H9 (cell line): ENCODE results near the gene SYDE1. TPM values are rescaled to one million over a fixed set of nuclear protein-coding genes. Genes with fewer than 3 reads are reported as not detected.

Experiments used
- DNase-seq: peaks from one replicate; pipeline ENCODE4 v3.0.0-alpha.2; 2017
- H2AFZ ChIP-seq: one replicate; pipeline ENCODE4 v1.6.1; 2013; ENCODE audit warnings: mild to moderate bottlenecking, low read length, control low read depth, moderate library complexity
- H2AK5ac ChIP-seq: 2 replicates; pipeline ENCODE4 v1.6.1; 2013; ENCODE audit warnings: low read length, control low read depth, mixed read lengths; ENCODE audit not compliant: insufficient read length
- H2BK120ac ChIP-seq: one replicate; pipeline ENCODE4 v1.6.1; 2013; ENCODE audit warnings: low read depth, mild to moderate bottlenecking, low read length, control low read depth, inconsistent platforms; ENCODE audit not compliant: poor library complexity, severe bottlenecking
- H2BK12ac ChIP-seq: 2 replicates; pipeline ENCODE4 v1.6.1; 2013; ENCODE audit warnings: low read length, control low read depth, mixed read lengths, low read depth; ENCODE audit not compliant: insufficient read length
- H2BK15ac ChIP-seq: 2 replicates; pipeline ENCODE4 v1.6.1; 2013; ENCODE audit warnings: low read depth, low read length, control low read depth
- H2BK20ac ChIP-seq: one replicate; pipeline ENCODE4 v1.6.1; 2013; ENCODE audit warnings: low read depth, mild to moderate bottlenecking, low read length, control low read depth, inconsistent platforms; ENCODE audit not compliant: poor library complexity, severe bottlenecking
- H2BK5ac ChIP-seq: 2 replicates; pipeline ENCODE4 v1.6.1; 2013; ENCODE audit warnings: low read length, control low read depth, mixed read lengths; ENCODE audit not compliant: insufficient read length
- H3K14ac ChIP-seq: 2 replicates; pipeline ENCODE4 v1.6.1; 2013; ENCODE audit warnings: low read length, control low read depth; ENCODE audit not compliant: insufficient read depth
- H3K18ac ChIP-seq: 2 replicates; pipeline ENCODE4 v1.6.1; 2013; ENCODE audit warnings: low read depth, mild to moderate bottlenecking, mixed read lengths, low read length, control low read depth; ENCODE audit not compliant: insufficient read length
- H3K23ac ChIP-seq: 2 replicates; pipeline ENCODE4 v1.6.1; 2013; ENCODE audit warnings: low read length, control low read depth, mixed read lengths, low read depth; ENCODE audit not compliant: insufficient read length
- H3K23me2 ChIP-seq: 2 replicates; pipeline ENCODE4 v1.6.1; 2013; ENCODE audit warnings: low read depth, mild to moderate bottlenecking, mixed read lengths, low read length, control low read depth; ENCODE audit not compliant: insufficient read length, poor library complexity, severe bottlenecking
- H3K27ac ChIP-seq: 2 replicates; pipeline ENCODE4 v1.5.1; 2013; ENCODE audit warnings: low read length, control low read depth, mixed read lengths, low read depth; ENCODE audit not compliant: insufficient read length
- H3K27me3 ChIP-seq: 2 replicates; pipeline ENCODE4 v1.6.1; 2013; ENCODE audit warnings: low read length, control low read depth, inconsistent platforms; ENCODE audit not compliant: insufficient read depth
- H3K4ac ChIP-seq: 2 replicates; pipeline ENCODE4 v1.6.1; 2013; ENCODE audit warnings: low read depth, mild to moderate bottlenecking, control low read depth, inconsistent platforms, low read length, moderate library complexity
- H3K4me1 ChIP-seq: 2 replicates; pipeline ENCODE4 v1.6.1; 2013; ENCODE audit warnings: low read length, control low read depth, inconsistent platforms; ENCODE audit not compliant: insufficient read depth
- H3K4me2 ChIP-seq: 2 replicates; pipeline ENCODE4 v1.6.1; 2013; ENCODE audit warnings: low read length, control low read depth, mixed read lengths; ENCODE audit not compliant: insufficient read length, insufficient read depth
- H3K56ac ChIP-seq: 2 replicates; pipeline ENCODE4 v1.6.1; 2013; ENCODE audit warnings: low read depth, mild to moderate bottlenecking, mixed read lengths, low read length, control low read depth; ENCODE audit not compliant: insufficient read length
- H3K79me1 ChIP-seq: 2 replicates; pipeline ENCODE4 v1.6.1; 2013; ENCODE audit warnings: low read depth, mild to moderate bottlenecking, moderate library complexity, low read length, control low read depth, inconsistent platforms; ENCODE audit not compliant: insufficient read depth, poor library complexity, severe bottlenecking
- H3K79me2 ChIP-seq: 2 replicates; pipeline ENCODE4 v1.6.1; 2013; ENCODE audit warnings: low read length, control low read depth, inconsistent platforms; ENCODE audit not compliant: insufficient read depth
- H3K9ac ChIP-seq: 2 replicates; pipeline ENCODE4 v1.6.1; 2013; ENCODE audit warnings: low read length, control low read depth, mixed read lengths; ENCODE audit not compliant: insufficient read length; ENCODE audit errors: extremely low read depth
- H3K9me3 ChIP-seq: one replicate; pipeline ENCODE4 v1.6.1; 2013; ENCODE audit warnings: low read depth, low read length, inconsistent platforms; ENCODE audit not compliant: control insufficient read depth
- H3T11ph ChIP-seq: one replicate; pipeline ENCODE4 v1.6.1; 2013; ENCODE audit warnings: mild to moderate bottlenecking, low read length, control low read depth, inconsistent platforms
- H4K20me1 ChIP-seq: one replicate; pipeline ENCODE4 v1.6.1; 2013; ENCODE audit not compliant: control insufficient read depth, insufficient read length, insufficient read depth
- H4K5ac ChIP-seq: 2 replicates; pipeline ENCODE4 v1.6.1; 2013; ENCODE audit warnings: low read depth, mild to moderate bottlenecking, mixed read lengths, low read length, control low read depth; ENCODE audit not compliant: insufficient read length
- H4K8ac ChIP-seq: replicated peaks from 2 replicates; pipeline ENCODE4 v1.6.1; 2013; ENCODE audit warnings: low read length, control low read depth, mixed read lengths, low read depth; ENCODE audit not compliant: insufficient read length
- H4K91ac ChIP-seq: 2 replicates; pipeline ENCODE4 v1.6.1; 2013; ENCODE audit warnings: low read depth, mild to moderate bottlenecking, moderate library complexity, mixed read lengths, low read length, control low read depth; ENCODE audit not compliant: insufficient read length
- H3K27ac Mint-ChIP-seq, 3 experiments: 2 replicates in 2 of 3; 3 replicates in 1 of 3; pipeline ENCODE4 v1.8.0; 2020 to 2021; ENCODE audit warnings: mixed read lengths in 3 of 3, mild to moderate bottlenecking in 1 of 3, moderate library complexity in 1 of 3
- H3K27me3 Mint-ChIP-seq: 2 replicates; pipeline ENCODE4 v1.8.0; 2021; ENCODE audit warnings: low read depth, mild to moderate bottlenecking, moderate library complexity, mixed read lengths
- H3K36me3 Mint-ChIP-seq, 3 experiments: 2 replicates in 2 of 3; 3 replicates in 1 of 3; pipeline ENCODE4 v1.8.0; 2020 to 2021; ENCODE audit warnings: low read depth in 3 of 3, mixed read lengths in 3 of 3; ENCODE audit not compliant: insufficient read depth in 1 of 3
- H3K4me1 Mint-ChIP-seq, 2 experiments: 2 replicates each; pipeline ENCODE4 v1.8.0; 2020; ENCODE audit warnings: mixed read lengths in 2 of 2
- H3K4me3 Mint-ChIP-seq, 2 experiments: 2 replicates in 1 of 2; 3 replicates in 1 of 2; pipeline ENCODE4 v1.8.0; 2020 to 2021; ENCODE audit warnings: mild to moderate bottlenecking in 2 of 2, mixed read lengths in 2 of 2, moderate library complexity in 1 of 2
- H3K9me3 Mint-ChIP-seq, 2 experiments: 2 replicates in 1 of 2; 3 replicates in 1 of 2; pipeline ENCODE4 v1.8.0; 2020; ENCODE audit warnings: mild to moderate bottlenecking in 2 of 2, mixed read lengths in 2 of 2, moderate library complexity in 1 of 2
- WGBS: extraction: QIAGEN DNeasy Blood & Tissue Kit; methylation state at CpG from one replicate; pipeline ENCODE4 v1.1.7; 2013; ENCODE audit warnings: missing lambda C conversion rate, low lambda C conversion rate, mixed read lengths; ENCODE audit not compliant: insufficient read length; ENCODE audit errors: extremely low coverage; 5-methylcytosine and 5-hydroxymethylcytosine counted together
- total RNA-seq: library from RNA; stranded (reverse); gene quantifications from 2 replicates; pipeline ENCODE4 v1.2.1, GENCODE V29; 2021
- TF ChIP-seq, protein P1 (sequence below): fragments of 200-600 bp; sonication (generic); conservative IDR thresholded peaks from 3 replicates; pipeline ENCODE4 v1.8.0; 2021; ENCODE audit warnings: antibody characterized with exemption, mild to moderate bottlenecking

Gene SYDE1
- total RNA-seq, 1 experiment from 2014 or later = 21.4 TPM

DNA sequence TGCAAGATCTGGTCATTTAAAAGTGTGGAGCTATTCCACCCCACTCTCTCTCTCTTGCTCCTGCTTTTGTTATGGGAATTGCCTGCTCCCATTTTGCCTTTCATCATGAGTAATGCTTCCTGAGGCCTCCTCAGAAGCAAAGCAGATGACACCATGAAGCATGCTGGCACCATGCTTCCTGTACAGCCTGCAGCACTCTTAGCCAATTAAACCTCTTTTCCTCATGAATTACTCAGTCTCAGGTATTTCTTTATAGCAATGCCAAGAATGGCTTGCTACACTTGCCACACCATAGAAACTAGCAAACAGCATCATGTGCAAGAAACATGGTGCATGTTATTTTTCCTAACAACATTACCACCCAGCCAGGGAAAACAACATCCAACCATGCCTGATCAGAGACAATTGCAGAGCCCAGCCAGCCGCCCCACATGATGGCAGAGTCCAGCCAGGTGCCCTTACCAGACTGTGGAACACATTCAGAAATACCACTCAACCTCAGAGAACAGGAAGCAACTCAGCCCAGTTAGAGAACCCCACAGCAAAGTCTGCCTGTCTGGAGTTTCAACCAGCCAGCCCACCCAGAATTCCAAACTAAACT is 36.9 kb downstream of the SYDE1 start:
- H2BK15ac ChIP-seq = no peak overlapping the region
- H3K23ac ChIP-seq = no peak overlapping the region
- no peaks in the 10 kb centered on the region for H3K9me3 ChIP-seq
- H3K23me2 ChIP-seq = no peaks in the 10 kb centered on the region
- no peak overlapping the region for H2BK12ac ChIP-seq
- Mint-ChIP-seq H3K4me3 (no peak overlapping the region), H3K36me3 (no peaks in the 10 kb centered on the region), H3K4me1 (peaks cover 2 to 6% of the 10 kb centered on the region in 2 experiments; a peak in 3 of 4 replicates), H3K9me3 (peaks cover 8 to 12% of the 10 kb centered on the region in 2 experiments), H3K27ac (no peak overlapping the region), H3K27me3 (peaks cover 14% of the 10 kb centered on the region)
- no peaks in the 10 kb centered on the region for H3K79me2 ChIP-seq
- no peak for DNase-seq
- H3K4me2 ChIP-seq = no peak overlapping the region
- no peak overlapping the region for H3T11ph ChIP-seq
- no peak overlapping the region for H3K9ac ChIP-seq
- H2BK5ac ChIP-seq = no peak overlapping the region
- H2AK5ac ChIP-seq = no peak overlapping the region
- H4K20me1 ChIP-seq = no peaks in the 10 kb centered on the region
- no peak overlapping the region for H2BK120ac ChIP-seq
- H4K5ac ChIP-seq = no peak overlapping the region
- no peak overlapping the region for H3K4ac ChIP-seq
- H3K18ac ChIP-seq = no peak overlapping the region
- no peaks in the 10 kb centered on the region for H3K79me1 ChIP-seq
- no peaks in the 10 kb centered on the region for H3K27me3 ChIP-seq
- no CpG with 5 or more reads among the region's 1 CpG for WGBS
- H2BK20ac ChIP-seq = no peak overlapping the region
- TF ChIP-seq, protein P1, sequence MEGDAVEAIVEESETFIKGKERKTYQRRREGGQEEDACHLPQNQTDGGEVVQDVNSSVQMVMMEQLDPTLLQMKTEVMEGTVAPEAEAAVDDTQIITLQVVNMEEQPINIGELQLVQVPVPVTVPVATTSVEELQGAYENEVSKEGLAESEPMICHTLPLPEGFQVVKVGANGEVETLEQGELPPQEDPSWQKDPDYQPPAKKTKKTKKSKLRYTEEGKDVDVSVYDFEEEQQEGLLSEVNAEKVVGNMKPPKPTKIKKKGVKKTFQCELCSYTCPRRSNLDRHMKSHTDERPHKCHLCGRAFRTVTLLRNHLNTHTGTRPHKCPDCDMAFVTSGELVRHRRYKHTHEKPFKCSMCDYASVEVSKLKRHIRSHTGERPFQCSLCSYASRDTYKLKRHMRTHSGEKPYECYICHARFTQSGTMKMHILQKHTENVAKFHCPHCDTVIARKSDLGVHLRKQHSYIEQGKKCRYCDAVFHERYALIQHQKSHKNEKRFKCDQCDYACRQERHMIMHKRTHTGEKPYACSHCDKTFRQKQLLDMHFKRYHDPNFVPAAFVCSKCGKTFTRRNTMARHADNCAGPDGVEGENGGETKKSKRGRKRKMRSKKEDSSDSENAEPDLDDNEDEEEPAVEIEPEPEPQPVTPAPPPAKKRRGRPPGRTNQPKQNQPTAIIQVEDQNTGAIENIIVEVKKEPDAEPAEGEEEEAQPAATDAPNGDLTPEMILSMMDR = no peak
- no peak overlapping the region for H3K56ac ChIP-seq
- no peak overlapping the region for H4K91ac ChIP-seq
- H4K8ac ChIP-seq = no peak overlapping the region
- no peak overlapping the region for H2AFZ ChIP-seq
- H3K27ac ChIP-seq = no peak overlapping the region
- H3K4me1 ChIP-seq = no peaks in the 10 kb centered on the region
- no peak overlapping the region for H3K14ac ChIP-seq
